Breast epithelium (tissue), 4 donors: ENCODE results near the gene NR3C1. TPM values are rescaled to one million over a fixed set of nuclear protein-coding genes. Genes with fewer than 3 reads are reported as not detected.

Experiments
- DNase-seq, 2 donors: peaks; one replicate each; pipeline ENCODE4 v3.0.0-alpha.2; 2019; ENCODE audit warnings: low spot score in 2 of 2
- H3K27ac ChIP-seq, 2 donors: fragments of 200-600 bp; sonication (generic) in 1 of 2; one replicate each; pipeline ENCODE4 v1.5.1; 2016 to 2019; ENCODE audit warnings: mild to moderate bottlenecking in 1 of 2
- H3K27me3 ChIP-seq, 2 donors: fragments of 200-600 bp; sonication (generic) in 1 of 2; one replicate each; pipeline versions ENCODE4 v1.5.1 to v1.6.0; 2017 to 2019; ENCODE audit warnings: control low read depth in 1 of 2, mild to moderate bottlenecking in 1 of 2
- H3K36me3 ChIP-seq: fragments of 200-600 bp; one replicate; pipeline ENCODE4 v1.5.1; 2019
- H3K4me1 ChIP-seq, 2 donors: fragments of 200-600 bp; sonication (generic); one replicate each; pipeline ENCODE4 v1.5.1; 2016 to 2019; ENCODE audit warnings: control low read depth in 1 of 2
- H3K4me3 ChIP-seq, 3 donors: fragments of 200-600 bp; sonication (generic); 1 replicate in 2 of 3; 2 replicates in 1 of 3; pipeline ENCODE4 v1.5.1; 2016 to 2019; ENCODE audit warnings: mild to moderate bottlenecking in 3 of 3, moderate library complexity in 2 of 3
- H3K9me3 ChIP-seq, 2 donors: fragments of 200-600 bp; sonication (generic) in 1 of 2; one replicate each; pipeline ENCODE4 v1.5.1; 2016 to 2019; ENCODE audit warnings: control low read depth in 1 of 2
- POLR2A ChIP-seq: fragments of 450-650 bp; IDR thresholded peaks from one replicate; pipeline ENCODE4 v1.6.1; 2016; ENCODE audit warnings: antibody characterized with exemption, mild to moderate bottlenecking, moderate library complexity
- POLR2AphosphoS5 ChIP-seq, 3 donors: sonication (generic); formaldehyde crosslinking; IDR thresholded peaks; one replicate each; pipeline ENCODE4 v1.6.1; 2017; ENCODE audit warnings: antibody characterized with exemption in 3 of 3
- intact Hi-C: fragments of 100-400 bp; cut with DNase I; formaldehyde crosslinking; loops from one replicate; pipeline ENCODE4 v1.15.1; 2023; ENCODE audit warnings: low total_unique reads
- total RNA-seq, 3 donors: library from RNA; depleted of rRNA; stranded (reverse); fragments of >200 nt; gene quantifications; one replicate each; pipeline ENCODE4 v1.1.0, GENCODE V29; 2016
- TF ChIP-seq, protein P1 (sequence below), 3 donors: fragments of 450-650 bp; IDR thresholded peaks; one replicate each; pipeline ENCODE4 v1.5.1; 2016 to 2017; ENCODE audit warnings: antibody characterized with exemption in 3 of 3, mild to moderate bottlenecking in 3 of 3, moderate library complexity in 3 of 3

The NR3C1 gene
- total RNA-seq, 3 donors from 2014 or later, result 51.1 to 122 (median 69.7) TPM

DNA sequence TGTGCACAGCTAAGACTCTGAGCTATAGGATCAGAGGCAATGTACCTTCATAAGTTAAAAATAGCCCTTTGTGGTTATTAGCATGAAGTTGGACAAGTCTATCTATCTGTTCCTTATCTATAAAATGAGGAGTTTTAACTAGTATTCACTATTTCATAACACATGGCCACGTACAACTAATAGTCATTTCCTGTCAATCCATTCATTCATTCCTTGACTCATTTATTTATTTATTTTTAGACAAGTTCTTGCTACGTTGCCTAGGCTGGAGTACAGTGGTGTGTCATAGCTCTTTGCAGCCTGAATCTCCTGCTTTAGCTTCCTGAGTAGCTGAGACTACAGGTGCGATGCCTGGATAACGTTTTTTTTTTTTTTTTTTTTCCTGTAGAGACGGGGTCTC, 92.1 kb downstream of the NR3C1 start:
- TF ChIP-seq POLR2A (no peak), POLR2AphosphoS5 (IDR thresholded peaks at IDR 0.05) (no peak)
- TF ChIP-seq, protein P1, sequence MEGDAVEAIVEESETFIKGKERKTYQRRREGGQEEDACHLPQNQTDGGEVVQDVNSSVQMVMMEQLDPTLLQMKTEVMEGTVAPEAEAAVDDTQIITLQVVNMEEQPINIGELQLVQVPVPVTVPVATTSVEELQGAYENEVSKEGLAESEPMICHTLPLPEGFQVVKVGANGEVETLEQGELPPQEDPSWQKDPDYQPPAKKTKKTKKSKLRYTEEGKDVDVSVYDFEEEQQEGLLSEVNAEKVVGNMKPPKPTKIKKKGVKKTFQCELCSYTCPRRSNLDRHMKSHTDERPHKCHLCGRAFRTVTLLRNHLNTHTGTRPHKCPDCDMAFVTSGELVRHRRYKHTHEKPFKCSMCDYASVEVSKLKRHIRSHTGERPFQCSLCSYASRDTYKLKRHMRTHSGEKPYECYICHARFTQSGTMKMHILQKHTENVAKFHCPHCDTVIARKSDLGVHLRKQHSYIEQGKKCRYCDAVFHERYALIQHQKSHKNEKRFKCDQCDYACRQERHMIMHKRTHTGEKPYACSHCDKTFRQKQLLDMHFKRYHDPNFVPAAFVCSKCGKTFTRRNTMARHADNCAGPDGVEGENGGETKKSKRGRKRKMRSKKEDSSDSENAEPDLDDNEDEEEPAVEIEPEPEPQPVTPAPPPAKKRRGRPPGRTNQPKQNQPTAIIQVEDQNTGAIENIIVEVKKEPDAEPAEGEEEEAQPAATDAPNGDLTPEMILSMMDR (IDR thresholded peaks at IDR 0.05), result no peak
- Histone ChIP-seq H3K4me3 (no peak overlapping the region), H3K27ac (no peak overlapping the region), H3K36me3 (no peaks in the 10 kb centered on the region), H3K9me3 (no peaks in the 10 kb centered on the region), H3K4me1 (no peaks in the 10 kb centered on the region), H3K27me3 (no peaks in the 10 kb centered on the region)
- DNase-seq, result no peak
- intact Hi-C loops, result no loop called here

DNA sequence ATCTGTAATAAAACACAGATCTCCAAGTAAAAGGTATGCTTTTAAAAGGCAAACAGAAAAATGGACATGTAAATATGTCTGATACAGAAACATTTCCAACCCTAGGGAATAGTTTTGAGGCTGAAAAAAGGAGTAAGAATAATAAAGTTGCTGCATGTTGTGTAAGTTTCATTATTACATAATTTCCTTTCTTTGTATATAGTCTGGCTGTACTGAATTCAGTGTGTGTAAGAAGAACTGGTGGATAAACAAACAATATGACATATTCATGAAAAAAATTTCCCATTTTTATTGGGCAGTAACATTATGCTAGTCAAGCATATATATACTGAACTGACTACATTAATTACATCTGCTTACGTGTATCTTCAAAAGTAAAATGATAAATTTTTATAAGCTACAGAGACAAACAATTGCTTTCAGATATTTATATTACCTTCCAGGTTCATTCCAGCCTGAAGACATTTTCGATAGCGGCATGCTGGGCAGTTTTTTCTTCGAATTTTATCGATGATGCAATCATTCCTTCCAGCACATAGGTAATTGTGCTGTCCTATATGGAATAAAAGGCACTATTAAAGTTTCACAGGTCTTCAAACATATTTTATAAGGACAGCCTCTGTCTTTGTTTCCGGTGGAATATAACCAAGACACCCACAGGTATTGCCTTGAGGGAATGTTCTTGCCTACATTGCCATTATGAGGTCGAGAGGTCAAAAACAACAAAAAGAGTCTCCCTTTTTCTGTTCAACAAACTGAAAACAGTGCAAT, 93.6 kb downstream of the NR3C1 start:
- TF ChIP-seq POLR2A, result no peak
- TF ChIP-seq, protein P1 (IDR thresholded peaks at IDR 0.05), result no peak
- TF ChIP-seq POLR2AphosphoS5 (IDR thresholded peaks at IDR 0.05), result no peak
- Histone ChIP-seq H3K27ac (no peak overlapping the region), H3K36me3 (no peaks in the 10 kb centered on the region), H3K27me3 (no peaks in the 10 kb centered on the region), H3K4me1 (no peaks in the 10 kb centered on the region), H3K9me3 (no peaks in the 10 kb centered on the region), H3K4me3 (no peak overlapping the region)
- intact Hi-C loops, result no loop called here
- no peak for DNase-seq

DNA sequence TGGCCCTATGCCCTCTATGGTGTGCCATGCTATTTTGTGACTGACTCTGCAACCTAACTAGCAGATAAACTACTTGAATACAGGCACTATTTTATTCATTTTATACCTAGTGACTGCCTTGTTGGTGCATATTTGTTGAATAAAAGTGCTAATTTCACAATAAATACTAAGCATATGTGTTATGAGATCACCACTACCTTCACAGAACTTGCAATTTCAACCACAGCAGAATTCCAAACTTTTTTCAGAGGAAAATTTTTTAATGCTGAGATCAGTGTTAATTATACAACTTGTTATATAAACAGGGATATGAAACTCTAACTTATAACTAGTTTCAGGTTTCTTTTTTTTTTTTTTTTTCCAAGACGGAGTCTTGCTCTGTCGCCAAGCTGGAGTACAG, 94.8 kb downstream of the NR3C1 start:
- no peaks in the 10 kb centered on the region for H3K9me3 ChIP-seq
- H3K4me3 ChIP-seq, result no peak overlapping the region
- H3K36me3 ChIP-seq, result no peaks in the 10 kb centered on the region
- H3K4me1 ChIP-seq, result no peaks in the 10 kb centered on the region
- no peak for DNase-seq
- no peaks in the 10 kb centered on the region for H3K27me3 ChIP-seq
- H3K27ac ChIP-seq, result no peak overlapping the region
- intact Hi-C loops, result no loop called here
- TF ChIP-seq POLR2AphosphoS5 (IDR thresholded peaks at IDR 0.05), result no peak

DNA sequence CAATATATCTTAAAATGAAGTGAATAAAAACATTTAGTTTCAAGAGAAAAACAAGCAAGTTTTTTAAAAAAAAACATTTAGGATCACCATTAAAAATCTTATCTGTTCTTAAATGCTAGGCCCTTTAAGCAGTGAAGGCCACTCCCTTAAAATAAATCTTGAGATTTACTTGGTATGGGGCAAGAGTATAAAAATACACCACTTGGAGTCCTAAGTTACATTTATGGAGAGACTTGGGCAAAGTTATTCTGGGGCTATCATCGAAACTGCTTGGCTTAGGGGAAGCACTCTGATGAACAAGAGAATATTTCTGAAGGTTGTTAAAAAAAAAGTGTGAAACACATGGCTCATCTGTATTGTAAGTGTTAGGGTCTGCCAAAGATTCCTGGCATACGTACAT, 97.4 kb downstream of the NR3C1 start:
- Histone ChIP-seq H3K4me3 (no peak overlapping the region), H3K4me1 (no peaks in the 10 kb centered on the region), H3K9me3 (no peaks in the 10 kb centered on the region), H3K36me3 (no peaks in the 10 kb centered on the region), H3K27ac (no peak overlapping the region), H3K27me3 (no peaks in the 10 kb centered on the region)
- intact Hi-C loops, result no loop called here
- DNase-seq, result no peak
- TF ChIP-seq POLR2AphosphoS5 (IDR thresholded peaks at IDR 0.05), result no peak
- no peak for TF ChIP-seq POLR2A
- TF ChIP-seq, protein P1 (IDR thresholded peaks at IDR 0.05), result no peak

DNA sequence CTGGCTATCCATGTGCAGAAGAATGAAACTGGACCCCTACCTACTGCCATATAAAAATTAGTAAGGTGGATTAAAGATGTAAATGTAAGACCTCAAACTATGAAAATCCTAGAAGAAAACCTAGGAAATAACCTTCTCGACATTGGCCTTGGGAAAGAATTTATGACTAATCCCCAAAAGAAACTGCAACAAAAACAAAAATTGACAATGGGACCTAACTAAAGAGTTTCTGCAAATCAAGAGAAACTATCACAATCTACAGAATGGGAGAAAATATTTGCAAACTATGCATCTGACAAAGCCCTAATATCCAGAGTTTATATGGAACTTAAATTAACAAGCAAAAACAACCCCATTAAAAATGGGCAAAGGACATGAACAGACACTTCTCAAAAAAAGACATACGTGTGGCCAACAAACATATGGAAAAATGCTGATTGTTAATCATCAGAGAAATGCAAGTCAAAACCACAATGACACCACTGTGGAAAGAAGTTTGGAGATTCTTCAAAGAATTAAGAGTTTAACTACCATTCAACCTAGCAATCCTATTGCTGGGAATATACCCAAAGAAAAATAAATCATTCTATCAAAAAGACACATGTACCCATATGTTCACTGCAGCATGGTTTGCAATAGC, 98.5 kb downstream of the NR3C1 start:
- no peaks in the 10 kb centered on the region for H3K36me3 ChIP-seq
- H3K9me3 ChIP-seq, result no peaks in the 10 kb centered on the region
- intact Hi-C loops, result no loop called here
- H3K27ac ChIP-seq, result no peak overlapping the region
- H3K4me1 ChIP-seq, result no peaks in the 10 kb centered on the region
- DNase-seq, result no peak
- TF ChIP-seq POLR2A, result no peak
- no peak for TF ChIP-seq POLR2AphosphoS5 (IDR thresholded peaks at IDR 0.05)
- TF ChIP-seq, protein P1 (IDR thresholded peaks at IDR 0.05), result no peak
- no peaks in the 10 kb centered on the region for H3K27me3 ChIP-seq
- no peak overlapping the region for H3K4me3 ChIP-seq
